ENCODE measurements around the gene TTC7B. TPM values are rescaled to one million over a fixed set of nuclear protein-coding genes. Genes with fewer than 3 reads are reported as not detected.

Gene TTC7B
- polyA plus RNA-seq, 1 donor from 2014 or later: 19.9 TPM

GRCh38 chr14:90549794-90550641 lies 266.2 kb downstream of the TTC7B start:
- H3F3A ChIP-seq (ENCODE audit: insufficient read depth, low read length, poor library complexity, severe bottlenecking): no peaks in the 10 kb centered on the region
- no peak overlapping the region for H2AFZ ChIP-seq (ENCODE audit: low read depth, low read length)
- H3K27me3 ChIP-seq (ENCODE audit: insufficient read depth, low read depth, low read length): no peaks in the 10 kb centered on the region
- H3K9ac ChIP-seq (ENCODE audit: low read length): no peak overlapping the region
- no peaks in the 10 kb centered on the region for H3K9me3 ChIP-seq (ENCODE audit: low read length)
- TF ChIP-seq EZH2 (IDR thresholded peaks at IDR 0.05; ENCODE audit: borderline replicate concordance, insufficient read depth, low read length, poor library complexity, severe bottlenecking) (no peak), REST (IDR thresholded peaks at IDR 0.05; ENCODE audit: borderline replicate concordance) (no peak), RAD21 (conservative IDR thresholded peaks at IDR 0.05) (no peak), MXI1 (conservative IDR thresholded peaks at IDR 0.05; ENCODE audit: poor library complexity, severe bottlenecking) (no peak), TAF1 (IDR thresholded peaks at IDR 0.05; ENCODE audit: low read depth) (no peak), EP300 (conservative IDR thresholded peaks at IDR 0.05; ENCODE audit: poor library complexity, severe bottlenecking) (no peak), SMC3 (conservative IDR thresholded peaks at IDR 0.05; ENCODE audit: poor library complexity) (no peak)
- TF ChIP-seq, protein P1, sequence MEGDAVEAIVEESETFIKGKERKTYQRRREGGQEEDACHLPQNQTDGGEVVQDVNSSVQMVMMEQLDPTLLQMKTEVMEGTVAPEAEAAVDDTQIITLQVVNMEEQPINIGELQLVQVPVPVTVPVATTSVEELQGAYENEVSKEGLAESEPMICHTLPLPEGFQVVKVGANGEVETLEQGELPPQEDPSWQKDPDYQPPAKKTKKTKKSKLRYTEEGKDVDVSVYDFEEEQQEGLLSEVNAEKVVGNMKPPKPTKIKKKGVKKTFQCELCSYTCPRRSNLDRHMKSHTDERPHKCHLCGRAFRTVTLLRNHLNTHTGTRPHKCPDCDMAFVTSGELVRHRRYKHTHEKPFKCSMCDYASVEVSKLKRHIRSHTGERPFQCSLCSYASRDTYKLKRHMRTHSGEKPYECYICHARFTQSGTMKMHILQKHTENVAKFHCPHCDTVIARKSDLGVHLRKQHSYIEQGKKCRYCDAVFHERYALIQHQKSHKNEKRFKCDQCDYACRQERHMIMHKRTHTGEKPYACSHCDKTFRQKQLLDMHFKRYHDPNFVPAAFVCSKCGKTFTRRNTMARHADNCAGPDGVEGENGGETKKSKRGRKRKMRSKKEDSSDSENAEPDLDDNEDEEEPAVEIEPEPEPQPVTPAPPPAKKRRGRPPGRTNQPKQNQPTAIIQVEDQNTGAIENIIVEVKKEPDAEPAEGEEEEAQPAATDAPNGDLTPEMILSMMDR (IDR thresholded peaks at IDR 0.05; ENCODE audit: poor library complexity, severe bottlenecking): no peak
- no peak overlapping the region for H3K27ac ChIP-seq (ENCODE audit: low read length)
- H3K79me2 ChIP-seq (replicated peaks; ENCODE audit: insufficient read depth, low read length): no peaks in the 10 kb centered on the region
- H4K20me1 ChIP-seq (ENCODE audit: insufficient read depth): no peaks in the 10 kb centered on the region
- no peaks in the 10 kb centered on the region for H3K36me3 ChIP-seq (ENCODE audit: insufficient read depth, low read length)
- H3K9me2 ChIP-seq (ENCODE audit: insufficient read depth, low read length): no peaks in the 10 kb centered on the region
- H3K4me2 ChIP-seq (ENCODE audit: low read length): no peak overlapping the region
- H3K4me3 ChIP-seq (ENCODE audit: low read length): no peak overlapping the region

DNA sequence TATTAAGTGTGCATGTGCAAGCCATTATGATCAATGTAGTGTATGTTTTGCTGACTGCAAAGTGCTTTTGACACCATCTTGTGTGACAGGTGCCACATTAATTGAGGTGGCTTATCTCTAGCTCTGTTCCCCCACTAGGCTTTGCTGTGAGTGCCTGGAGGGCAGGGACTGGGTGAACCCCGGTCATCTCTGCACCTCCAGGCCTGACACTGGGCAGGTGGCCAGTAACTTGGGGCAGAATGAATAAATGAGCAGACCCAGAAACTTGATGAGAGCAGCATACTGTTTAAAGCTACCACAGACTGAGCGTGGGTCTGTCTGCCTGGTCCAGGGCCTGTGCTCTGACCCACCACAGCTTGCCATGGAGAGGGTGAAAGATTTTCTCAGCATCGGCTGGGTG lies 267.8 kb downstream of the TTC7B start:
- H2AFZ ChIP-seq (ENCODE audit: low read depth, low read length): no peak overlapping the region
- H3K27ac ChIP-seq (ENCODE audit: low read length): no peak overlapping the region
- H4K20me1 ChIP-seq (ENCODE audit: insufficient read depth): no peaks in the 10 kb centered on the region
- no peaks in the 10 kb centered on the region for H3K9me3 ChIP-seq (ENCODE audit: low read length)
- no peak overlapping the region for H3K4me3 ChIP-seq (ENCODE audit: low read length)
- TF ChIP-seq EZH2 (IDR thresholded peaks at IDR 0.05; ENCODE audit: borderline replicate concordance, insufficient read depth, low read length, poor library complexity, severe bottlenecking) (no peak), POLR2AphosphoS5 (IDR thresholded peaks at IDR 0.05) (no peak), REST (IDR thresholded peaks at IDR 0.05; ENCODE audit: borderline replicate concordance) (no peak), EP300 (conservative IDR thresholded peaks at IDR 0.05; ENCODE audit: poor library complexity, severe bottlenecking) (no peak), SMC3 (conservative IDR thresholded peaks at IDR 0.05; ENCODE audit: poor library complexity) (no peak), RAD21 (conservative IDR thresholded peaks at IDR 0.05) (no peak), MXI1 (conservative IDR thresholded peaks at IDR 0.05; ENCODE audit: poor library complexity, severe bottlenecking) (no peak), TAF1 (IDR thresholded peaks at IDR 0.05; ENCODE audit: low read depth) (no peak)
- TF ChIP-seq, protein P1 (IDR thresholded peaks at IDR 0.05; ENCODE audit: poor library complexity, severe bottlenecking): no peak
- no peak overlapping the region for H3K4me2 ChIP-seq (ENCODE audit: low read length)
- H3K9ac ChIP-seq (ENCODE audit: low read length): no peak overlapping the region
- no peaks in the 10 kb centered on the region for H3K9me2 ChIP-seq (ENCODE audit: insufficient read depth, low read length)
- H3K79me2 ChIP-seq (replicated peaks; ENCODE audit: insufficient read depth, low read length): no peaks in the 10 kb centered on the region
- no peaks in the 10 kb centered on the region for H3F3A ChIP-seq (ENCODE audit: insufficient read depth, low read length, poor library complexity, severe bottlenecking)
- no peaks in the 10 kb centered on the region for H3K27me3 ChIP-seq (ENCODE audit: insufficient read depth, low read depth, low read length)
- H3K36me3 ChIP-seq (ENCODE audit: insufficient read depth, low read length): no peaks in the 10 kb centered on the region
